ENCODE measurements around the gene USP13.

DNA sequence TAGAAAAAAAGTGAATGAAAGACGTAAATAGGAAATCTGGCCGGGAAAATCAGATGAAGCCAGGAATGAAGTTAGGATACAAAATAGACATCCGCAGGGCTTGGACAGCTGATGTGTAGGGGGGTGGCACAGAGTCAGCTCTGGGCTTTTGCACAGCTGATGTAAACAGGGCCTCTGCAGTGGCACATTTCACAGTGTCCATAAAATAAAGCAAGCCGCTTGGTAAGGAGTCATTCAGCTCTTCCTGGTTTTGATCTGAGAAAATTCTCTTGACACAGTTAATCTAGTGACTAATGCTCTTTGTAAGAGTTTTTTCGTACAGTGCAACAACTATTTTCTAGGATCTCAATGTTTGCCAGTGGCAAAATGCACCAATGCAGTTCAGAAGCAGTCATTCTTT is 153.3 kb downstream of the USP13 start:
- TF ChIP-seq POLR2A (IDR thresholded peaks at IDR 0.05; ENCODE audit: low read depth, low read length) = no peak
- TF ChIP-seq POLR2AphosphoS5 (IDR thresholded peaks at IDR 0.05; ENCODE audit: low read depth, low read length) = no peak
- TF ChIP-seq TAF1 (IDR thresholded peaks at IDR 0.05; ENCODE audit: low read depth, low read length) = no peak

Data from GM12891 (cell line).